Fibroblast of mammary gland (primary cell): ENCODE results near the gene MPI.

ENCODE experiments used
- DNase-seq: peaks from one replicate; pipeline ENCODE4 v3.0.0-alpha.2; 2010; ENCODE audit warnings: low read depth
- H3K4me3 ChIP-seq: 2 replicates; pipeline ENCODE4 v1.5.1; 2011; ENCODE audit warnings: low read depth, mild to moderate bottlenecking, low read length, moderate library complexity; ENCODE audit not compliant: control insufficient read depth
- CTCF ChIP-seq: conservative IDR thresholded peaks from 2 replicates; pipeline ENCODE4 v1.5.1; 2011; ENCODE audit warnings: low read depth, low read length, inconsistent platforms; ENCODE audit not compliant: control insufficient read depth, insufficient read depth

Gene MPI

GRCh38 chr15:74937590-74938371 lies 47.9 kb downstream of the MPI start, which contains the start of gene COX5A:
TSS of gene COX5A (minus strand) at chr15:74938073. CDS start at chr15:74938014, 59 bp downstream.
- H3K4me3 ChIP-seq: peak within 1 kb of the TSS; percentile 88
- TF ChIP-seq CTCF: no peak
- peak; percentile 97 for DNase-seq

GRCh38 chr15:74950078-74950908 lies 60.5 kb downstream of the MPI start:
- TF ChIP-seq CTCF: peak; percentile 100
- H3K4me3 ChIP-seq: no peak overlapping the region
- peak; percentile 70 for DNase-seq

GRCh38 chr15:74951006-74951405 lies 61.2 kb downstream of the MPI start:
- DNase-seq: no peak
- TF ChIP-seq CTCF: no peak
- no peak overlapping the region for H3K4me3 ChIP-seq
